Lung (tissue), 12 donors: ENCODE data around the gene DIDO1. TPM values are rescaled to one million over a fixed set of nuclear protein-coding genes. Genes with fewer than 3 reads are reported as not detected.

Source experiments
- ATAC-seq: fragments of 200-7000 bp; cut with Tn5 transposase; one replicate; pipeline ENCODE4 v1.9.1; 2020; ENCODE audit warnings: moderate number of reproducible peaks; ENCODE audit not compliant: insufficient read depth, low FRiP score
- DNase-seq, 3 donors: peaks; one replicate each; pipeline ENCODE4 v3.0.0-alpha.2; 2013 to 2017
- H3K27ac ChIP-seq, 2 donors: one replicate each; pipeline ENCODE4 v1.5.1; 2013; ENCODE audit warnings: mild to moderate bottlenecking in 2 of 2, moderate library complexity in 2 of 2, control low read depth in 1 of 2, inconsistent platforms in 1 of 2, low read depth in 1 of 2, low read length in 1 of 2
- H3K27me3 ChIP-seq, 3 donors: one replicate each; pipeline ENCODE4 v1.5.1; 2013; ENCODE audit warnings: low read length in 2 of 3; ENCODE audit not compliant: control insufficient read depth in 3 of 3, insufficient read depth in 3 of 3
- H3K36me3 ChIP-seq, 4 donors: one replicate each; pipeline ENCODE4 v1.5.1; 2013; ENCODE audit warnings: low read length in 4 of 4, mild to moderate bottlenecking in 1 of 4, moderate library complexity in 1 of 4; ENCODE audit not compliant: control insufficient read depth in 4 of 4, insufficient read depth in 4 of 4
- H3K4me1 ChIP-seq, 5 donors: one replicate each; pipeline ENCODE4 v1.5.1; 2013; ENCODE audit warnings: low read length in 5 of 5, mild to moderate bottlenecking in 2 of 5, moderate library complexity in 1 of 5; ENCODE audit not compliant: control insufficient read depth in 5 of 5, insufficient read depth in 5 of 5
- H3K4me3 ChIP-seq: one replicate; pipeline ENCODE4 v1.5.1; 2013; ENCODE audit warnings: mild to moderate bottlenecking, control low read depth, moderate library complexity
- H3K9ac ChIP-seq, 2 donors: one replicate each; pipeline ENCODE4 v1.5.1; 2013; ENCODE audit warnings: low read length in 2 of 2, control low read depth in 1 of 2; ENCODE audit not compliant: insufficient read depth in 1 of 2
- H3K9me3 ChIP-seq, 4 donors: one replicate each; pipeline ENCODE4 v1.5.1; 2013; ENCODE audit warnings: low read length in 3 of 4, mild to moderate bottlenecking in 1 of 4, moderate library complexity in 1 of 4; ENCODE audit not compliant: control insufficient read depth in 4 of 4, insufficient read depth in 3 of 4
- CTCF ChIP-seq: IDR thresholded peaks from 2 replicates; pipeline ENCODE4 v1.5.1; 2012; ENCODE audit warnings: mild to moderate bottlenecking; ENCODE audit errors: control extremely low read depth, extremely low read depth
- WGBS, 2 donors: extraction: QIAGEN DNeasy Blood & Tissue Kit; methylation state at CpG; one replicate each; pipeline ENCODE4 v1.1.7; 2013; 5-methylcytosine and 5-hydroxymethylcytosine counted together
- polyA plus RNA-seq, 2 donors: library from polyadenylated mRNA; stranded (reverse); fragments of 200-250 nt; gene quantifications; one replicate each; pipeline ENCODE4 v1.2.1, GENCODE V29; 2013
- total RNA-seq, 2 donors: library from RNA; depleted of rRNA in 1 of 2; stranded (reverse); fragments of >200 nt in 1 of 2; gene quantifications; one replicate each; pipeline ENCODE4 v1.2.1, GENCODE V29; 2014 to 2021
- donor health status: control.
- donor health status: control.
- donor health status: Bipolar disorder and iron deficiency.
- donor health status: healthy.
- donor health status: DM: yes; HTN: yes; CAD: no.

Gene DIDO1
- total and polyA plus RNA-seq, 4 donors, result 19.6 to 71.2 (median 35.8) TPM

- no peaks in the 10 kb centered on the region for H3K9me3 ChIP-seq
- H3K4me3 ChIP-seq, result no peak overlapping the region
- TF ChIP-seq CTCF, result no peak
- peaks cover 0 to 4% (median 0%) of the 10 kb centered on the region in 4 donors for H3K36me3 ChIP-seq
- H3K4me1 ChIP-seq, result peaks cover 0 to 3% (median 0%) of the 10 kb centered on the region in 5 donors
- ATAC-seq (no peak), DNase-seq (no peak)
- no peaks in the 10 kb centered on the region for H3K27me3 ChIP-seq
- 90% methylated on average over 28 to 32 of the region's 32 CpGs for WGBS, 2 donors
- H3K27ac ChIP-seq, result no peak overlapping the region
- no peak overlapping the region for H3K9ac ChIP-seq
These were observed 36.7 kb upstream of the DIDO1 start for GRCh38 chr20:62962891-62963613.

- H3K36me3 ChIP-seq, result peaks cover 0 to 5% (median 0%) of the 10 kb centered on the region in 4 donors
- ATAC-seq (no peak), DNase-seq (no peak)
- H3K27ac ChIP-seq, result no peak overlapping the region
- WGBS, 2 donors, result 95 to 96% methylated on average over 30 of the region's 30 CpGs
- H3K9me3 ChIP-seq, result no peaks in the 10 kb centered on the region
- no peaks in the 10 kb centered on the region for H3K27me3 ChIP-seq
- TF ChIP-seq CTCF, result no peak
- H3K4me1 ChIP-seq, result peaks cover 0 to 3% (median 0%) of the 10 kb centered on the region in 5 donors
- H3K9ac ChIP-seq, result no peak overlapping the region
- no peak overlapping the region for H3K4me3 ChIP-seq
These were observed 36.0 kb upstream of the DIDO1 start for GRCh38 chr20:62962221-62962879.

GRCh38 chr20:62961799-62962198 is 35.5 kb upstream of the DIDO1 start:
- WGBS, 2 donors, result 87 to 95% methylated on average over 8 of the region's 8 CpGs
- no peaks in the 10 kb centered on the region for H3K27me3 ChIP-seq
- H3K9me3 ChIP-seq, result no peaks in the 10 kb centered on the region
- H3K36me3 ChIP-seq, result peaks cover 0 to 6% (median 0%) of the 10 kb centered on the region in 4 donors
- no peak for DNase-seq
- ATAC-seq, result no peak
- H3K4me3 ChIP-seq, result no peak overlapping the region
- peaks cover 0 to 3% (median 0%) of the 10 kb centered on the region in 5 donors for H3K4me1 ChIP-seq
- H3K9ac ChIP-seq, result no peak overlapping the region
- no peak for TF ChIP-seq CTCF
- H3K27ac ChIP-seq, result no peak overlapping the region
